ENCODE results near the gene HLA-A. TPM values are rescaled to one million over a fixed set of nuclear protein-coding genes. Genes with fewer than 3 reads are reported as not detected.

HLA-A gene
- total and polyA plus RNA-seq, 12 donors: 338 to 2,952 (median 1,253) TPM

- 72 to 92% (median 84%) methylated on average over 3 to 4 of the region's 4 CpGs for WGBS, 4 donors
- Histone ChIP-seq H3K4me1 (replicated peaks in 1 of 2) (no peaks in the 10 kb centered on the region), H3K9me3 (replicated peaks in 1 of 3) (no peaks in the 10 kb centered on the region), H3K27me3 (no peaks in the 10 kb centered on the region), H3K4me3 (no peak overlapping the region), H3K36me3 (replicated peaks in 1 of 2) (no peaks in the 10 kb centered on the region), H3K27ac (no peak overlapping the region)
- intact Hi-C loops (cut with DNase I): no loop called here
- TF ChIP-seq POLR2A (IDR thresholded peaks at IDR 0.05): no peak
- TF ChIP-seq CTCF (IDR thresholded peaks at IDR 0.05): no peak
- DNase-seq: no peak
Observed at GRCh38 chr6:29905286-29905685, 37.0 kb upstream of the HLA-A start.

- TF ChIP-seq POLR2A (IDR thresholded peaks at IDR 0.05) (no peak), CTCF (IDR thresholded peaks at IDR 0.05) (no peak)
- Histone ChIP-seq H3K9me3 (replicated peaks in 1 of 3) (no peaks in the 10 kb centered on the region), H3K27ac (no peak overlapping the region), H3K36me3 (replicated peaks in 1 of 2) (no peaks in the 10 kb centered on the region), H3K27me3 (no peaks in the 10 kb centered on the region), H3K4me1 (replicated peaks in 1 of 2) (no peaks in the 10 kb centered on the region), H3K4me3 (no peak overlapping the region)
- intact Hi-C loops (cut with DNase I): no loop called here
- DNase-seq: no peak
- WGBS, 4 donors: 14 to 68% (median 34%) methylated on average over 6 of the region's 6 CpGs
Observed at GRCh38 chr6:29907637-29908340, 34.5 kb upstream of the HLA-A start.

- 87 to 92% (median 90%) methylated on average over 3 of the region's 3 CpGs for WGBS, 4 donors
- Histone ChIP-seq H3K27me3 (no peaks in the 10 kb centered on the region), H3K27ac (no peak overlapping the region), H3K4me3 (no peak overlapping the region), H3K9me3 (replicated peaks in 1 of 3) (no peaks in the 10 kb centered on the region), H3K4me1 (replicated peaks in 1 of 2) (no peaks in the 10 kb centered on the region), H3K36me3 (replicated peaks in 1 of 2) (no peaks in the 10 kb centered on the region)
- intact Hi-C loops (cut with DNase I): no loop called here
- DNase-seq: no peak
- TF ChIP-seq POLR2A (IDR thresholded peaks at IDR 0.05): no peak
- no peak for TF ChIP-seq CTCF (IDR thresholded peaks at IDR 0.05)
Observed at GRCh38 chr6:29908341-29908662, 34.0 kb upstream of the HLA-A start.

GRCh38 chr6:29908710-29909109 is 33.6 kb upstream of the HLA-A start:
- Histone ChIP-seq H3K36me3 (replicated peaks in 1 of 2) (no peaks in the 10 kb centered on the region), H3K4me1 (replicated peaks in 1 of 2) (no peaks in the 10 kb centered on the region), H3K27me3 (no peaks in the 10 kb centered on the region), H3K9me3 (replicated peaks in 1 of 3) (no peaks in the 10 kb centered on the region), H3K4me3 (no peak overlapping the region), H3K27ac (no peak overlapping the region)
- intact Hi-C loops (cut with DNase I): no loop called here
- TF ChIP-seq CTCF (IDR thresholded peaks at IDR 0.05): no peak
- no peak for TF ChIP-seq POLR2A (IDR thresholded peaks at IDR 0.05)
- DNase-seq: no peak
- 38 to 72% (median 51%) methylated on average over 5 to 6 of the region's 6 CpGs for WGBS, 4 donors

All from adrenal gland (tissue), 12 donors.